Heart left ventricle (tissue), 13 donors: Measurements from ENCODE around the gene NUP214.

Source experiments
- POLR2A ChIP-seq, 2 donors: fragments of 450-650 bp; IDR thresholded peaks; one replicate each; pipeline ENCODE4 v1.6.1; 2017; ENCODE audit warnings: antibody characterized with exemption in 2 of 2, mild to moderate bottlenecking in 2 of 2, moderate library complexity in 2 of 2
- TF ChIP-seq, protein P1 (sequence below), 12 donors: fragments of 200-600 bp; sonication (generic) in 4 of 12; IDR thresholded peaks; one replicate each; pipeline versions ENCODE4 v1.5.0 to v1.8.0; 2018 to 2022; ENCODE audit warnings: antibody characterized with exemption in 12 of 12, mild to moderate bottlenecking in 5 of 12
- donor health status: ischemic (EF 13 %, LVEDD 7.1; RV severe dilation, severe dysfunction).
- donor health status: DM: no; HTN: yes; CAD: no.
- donor health status: DM: no; HTN: no; CAD: no.
- donor health status: ischemic (EF 25% LVEDD 6.9; RV normal size, moderate dysfunction).
- donor health status: ischemic (EF 25% LVEDD 5.7; RV mildly dilated, moderate dysfunction).
- donor health status: ischemic (EF 35%, LVEDD 5.7; RV mildly dilated, moderate dysfunction).
- donor health status: nonischemic (EF 11% LVEDD 7.7; RV severe dilation, severe dysfunction).
- donor health status: DM: yes; HTN: yes; CAD: no.
- donor health status: PGD.
- donor health status: ischemic (EF 29% LVEDD 5.4; RV normal size, mild dysfunction).
- donor health status: nonischemic (EF 23%, LVEDD 6.1; RV moderate dilation, normal function).

DNA sequence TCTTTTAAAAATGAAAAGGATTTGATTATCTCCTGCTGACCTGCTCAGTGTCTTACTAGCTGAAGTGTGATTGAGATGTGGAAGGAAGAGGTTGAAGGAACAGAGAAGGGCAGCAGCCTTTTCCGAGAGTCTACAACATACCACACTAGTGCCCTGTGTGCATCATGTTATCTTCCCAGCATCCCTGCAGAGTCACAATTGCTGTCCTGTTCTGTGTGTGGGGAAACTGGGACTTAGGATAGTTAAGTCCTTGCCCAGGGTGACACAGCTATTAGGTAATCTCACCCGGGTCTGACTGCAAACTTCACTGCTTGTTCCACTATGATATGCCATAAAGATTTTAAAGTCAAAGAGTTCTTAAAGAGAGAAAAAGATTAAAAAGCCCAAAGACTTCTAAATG lies 95.1 kb downstream of the NUP214 start:
- TF ChIP-seq, protein P1, sequence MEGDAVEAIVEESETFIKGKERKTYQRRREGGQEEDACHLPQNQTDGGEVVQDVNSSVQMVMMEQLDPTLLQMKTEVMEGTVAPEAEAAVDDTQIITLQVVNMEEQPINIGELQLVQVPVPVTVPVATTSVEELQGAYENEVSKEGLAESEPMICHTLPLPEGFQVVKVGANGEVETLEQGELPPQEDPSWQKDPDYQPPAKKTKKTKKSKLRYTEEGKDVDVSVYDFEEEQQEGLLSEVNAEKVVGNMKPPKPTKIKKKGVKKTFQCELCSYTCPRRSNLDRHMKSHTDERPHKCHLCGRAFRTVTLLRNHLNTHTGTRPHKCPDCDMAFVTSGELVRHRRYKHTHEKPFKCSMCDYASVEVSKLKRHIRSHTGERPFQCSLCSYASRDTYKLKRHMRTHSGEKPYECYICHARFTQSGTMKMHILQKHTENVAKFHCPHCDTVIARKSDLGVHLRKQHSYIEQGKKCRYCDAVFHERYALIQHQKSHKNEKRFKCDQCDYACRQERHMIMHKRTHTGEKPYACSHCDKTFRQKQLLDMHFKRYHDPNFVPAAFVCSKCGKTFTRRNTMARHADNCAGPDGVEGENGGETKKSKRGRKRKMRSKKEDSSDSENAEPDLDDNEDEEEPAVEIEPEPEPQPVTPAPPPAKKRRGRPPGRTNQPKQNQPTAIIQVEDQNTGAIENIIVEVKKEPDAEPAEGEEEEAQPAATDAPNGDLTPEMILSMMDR (IDR thresholded peaks at IDR 0.05) = no peak
- TF ChIP-seq POLR2A (IDR thresholded peaks at IDR 0.05) = no peak
